Osteocyte (in vitro differentiated cells): Measurements from ENCODE around the gene TIMM44. TPM values are rescaled to one million over a fixed set of nuclear protein-coding genes. Genes with fewer than 3 reads are reported as not detected.

Experiments
- DNase-seq: peaks from one replicate; pipeline ENCODE4 v3.0.0; 2021; ENCODE audit warnings: mixed read lengths; ENCODE audit not compliant: unreplicated experiment; ENCODE audit errors: extremely low spot score
- H3K27ac Mint-ChIP-seq: one replicate; pipeline ENCODE4 v1.8.0; 2021; ENCODE audit warnings: mild to moderate bottlenecking, mixed read lengths; ENCODE audit not compliant: unreplicated experiment
- H3K27me3 Mint-ChIP-seq: one replicate; pipeline ENCODE4 v1.8.0; 2021; ENCODE audit warnings: mixed read lengths; ENCODE audit not compliant: unreplicated experiment
- H3K36me3 Mint-ChIP-seq: one replicate; pipeline ENCODE4 v1.8.0; 2021; ENCODE audit warnings: mixed read lengths; ENCODE audit not compliant: unreplicated experiment
- H3K4me1 Mint-ChIP-seq: one replicate; pipeline ENCODE4 v1.8.0; 2021; ENCODE audit warnings: mixed read lengths; ENCODE audit not compliant: unreplicated experiment
- H3K4me3 Mint-ChIP-seq: one replicate; pipeline ENCODE4 v1.8.0; 2021; ENCODE audit warnings: mild to moderate bottlenecking, moderate library complexity, mixed read lengths; ENCODE audit not compliant: unreplicated experiment
- H3K9me3 Mint-ChIP-seq: one replicate; pipeline ENCODE4 v1.8.0; 2021; ENCODE audit warnings: mixed read lengths; ENCODE audit not compliant: unreplicated experiment
- CTCF ChIP-seq: fragments of 200-600 bp; sonication (generic); IDR thresholded peaks from 2 replicates; pipeline ENCODE4 v1.5.0; 2021; ENCODE audit warnings: antibody characterized with exemption, mild to moderate bottlenecking, moderate library complexity
- total RNA-seq: library from RNA; stranded (reverse); gene quantifications from 2 replicates; pipeline ENCODE4 v1.2.1, GENCODE V29; 2021

Gene TIMM44
- total RNA-seq, 1 donor from 2014 or later, result 73.4 TPM

- no peak for DNase-seq
- H3K4me3 Mint-ChIP-seq, result no peak overlapping the region
- TF ChIP-seq CTCF, result no peak
- H3K36me3 Mint-ChIP-seq, result peaks cover 18% of the 10 kb centered on the region
- H3K27ac Mint-ChIP-seq, result no peak overlapping the region
- peaks cover 17% of the 10 kb centered on the region for H3K4me1 Mint-ChIP-seq
- H3K9me3 Mint-ChIP-seq, result no peaks in the 10 kb centered on the region
- no peaks in the 10 kb centered on the region for H3K27me3 Mint-ChIP-seq
Observed at GRCh38 chr19:7940841-7941240, 2.6 kb downstream of the TIMM44 start.

GRCh38 chr19:7934766-7935165, 8.7 kb downstream of the TIMM44 start:
- H3K27me3 Mint-ChIP-seq, result no peaks in the 10 kb centered on the region
- DNase-seq, result no peak
- peaks cover 8% of the 10 kb centered on the region for H3K4me1 Mint-ChIP-seq
- H3K36me3 Mint-ChIP-seq, result peaks cover 33% of the 10 kb centered on the region
- H3K27ac Mint-ChIP-seq, result no peak overlapping the region
- H3K9me3 Mint-ChIP-seq, result no peaks in the 10 kb centered on the region
- H3K4me3 Mint-ChIP-seq, result no peak overlapping the region
- no peak for TF ChIP-seq CTCF

- Mint-ChIP-seq H3K27ac (no peak overlapping the region), H3K4me1 (peaks cover 15% of the 10 kb centered on the region), H3K27me3 (no peaks in the 10 kb centered on the region), H3K9me3 (no peaks in the 10 kb centered on the region), H3K36me3 (peaks cover 33% of the 10 kb centered on the region), H3K4me3 (no peak overlapping the region)
- DNase-seq, result no peak
- TF ChIP-seq CTCF, result no peak
Observed at GRCh38 chr19:7933828-7934725, 9.4 kb downstream of the TIMM44 start.

- H3K9me3 Mint-ChIP-seq, result no peaks in the 10 kb centered on the region
- peaks cover 22% of the 10 kb centered on the region for H3K4me1 Mint-ChIP-seq
- H3K27ac Mint-ChIP-seq, result no peak overlapping the region
- H3K36me3 Mint-ChIP-seq, result peaks cover 32% of the 10 kb centered on the region
- H3K4me3 Mint-ChIP-seq, result no peak overlapping the region
- peak; percentile 39 for TF ChIP-seq CTCF
- no peak for DNase-seq
- no peaks in the 10 kb centered on the region for H3K27me3 Mint-ChIP-seq
Observed at GRCh38 chr19:7933411-7933810, 10.1 kb downstream of the TIMM44 start.

GRCh38 chr19:7932930-7933300, 10.6 kb downstream of the TIMM44 start:
- TF ChIP-seq CTCF, result no peak
- Mint-ChIP-seq H3K4me3 (no peak overlapping the region), H3K27me3 (no peaks in the 10 kb centered on the region), H3K9me3 (no peaks in the 10 kb centered on the region), H3K4me1 (peaks cover 27% of the 10 kb centered on the region), H3K36me3 (peaks cover 34% of the 10 kb centered on the region), H3K27ac (no peak overlapping the region)
- DNase-seq, result no peak
